SIG-M5 (cell line): ENCODE data around the gene SLC24A1.
A peak's percentile ranks its signal among the peaks of the same experiment; 100 is the strongest.
"Not testable (repeated sequence)": the region's sequence is repeated elsewhere in the genome, so short reads cannot be mapped to it uniquely, and the experiment has no call there.

Source experiments
- DNase-seq: peaks from one replicate; lab custom pipeline; 2025; lab: John Stamatoyannopoulos, UW

The SLC24A1 gene

GRCh38 chr15:65621638-65622037 is at the start of gene SLC24A1:
SLC24A1 (plus strand) TSS chr15:65621938; CDS start chr15:65624081, 2,143 bp downstream.
- no peak for DNase-seq

GRCh38 chr15:65571971-65572370 is 49.8 kb upstream of the SLC24A1 start:
- no peak for DNase-seq

GRCh38 chr15:65576664-65577063 is 45.1 kb upstream of the SLC24A1 start:
- no peak for DNase-seq

GRCh38 chr15:65577129-65577996 is 44.4 kb upstream of the SLC24A1 start:
- DNase-seq: no peak

GRCh38 chr15:65578904-65579728 is 42.6 kb upstream of the SLC24A1 start:
- DNase-seq: no peak

GRCh38 chr15:65579762-65580161 is 42.0 kb upstream of the SLC24A1 start:
- DNase-seq: no peak

GRCh38 chr15:65580287-65580686 is 41.5 kb upstream of the SLC24A1 start:
- no peak for DNase-seq

- DNase-seq: no peak
Measured at GRCh38 chr15:65583701-65584100, 38.0 kb upstream of the SLC24A1 start.

- no peak for DNase-seq
Measured at GRCh38 chr15:65584241-65584640, 37.5 kb upstream of the SLC24A1 start.

- no peak for DNase-seq
Measured at GRCh38 chr15:65587094-65587493, 34.6 kb upstream of the SLC24A1 start.

- DNase-seq: no peak
Measured at GRCh38 chr15:65595960-65596359, 25.8 kb upstream of the SLC24A1 start.

- no peak for DNase-seq
Measured at GRCh38 chr15:65598468-65598867, 23.3 kb upstream of the SLC24A1 start.

- DNase-seq: no peak
Measured at GRCh38 chr15:65599677-65600076, 22.1 kb upstream of the SLC24A1 start.

GRCh38 chr15:65603134-65603533 is 18.6 kb upstream of the SLC24A1 start:
- no peak for DNase-seq

- no peak for DNase-seq
Measured at GRCh38 chr15:65603559-65603958, 18.2 kb upstream of the SLC24A1 start.

GRCh38 chr15:65610871-65611718 is 10.6 kb upstream of the SLC24A1 start, which contains the start of gene INTS14:
INTS14 (minus strand) TSS chr15:65611131; CDS start chr15:65607380, 3,751 bp downstream.
- peak; percentile 62 for DNase-seq

GRCh38 chr15:65611888-65612615 is 9.7 kb upstream of the SLC24A1 start:
- no peak for DNase-seq

- DNase-seq: no peak
Measured at GRCh38 chr15:65612616-65612946, 9.2 kb upstream of the SLC24A1 start.

GRCh38 chr15:65612949-65613744 is 8.6 kb upstream of the SLC24A1 start:
- DNase-seq: no peak

- not testable (repeated sequence) for DNase-seq
Measured at GRCh38 chr15:65615887-65616286, 5.9 kb upstream of the SLC24A1 start.
